Breast epithelium (tissue), 4 donors: ENCODE data around the gene P2RX5. TPM values are rescaled to one million over a fixed set of nuclear protein-coding genes. Genes with fewer than 3 reads are reported as not detected.

Source experiments
- DNase-seq, 2 donors: peaks; one replicate each; pipeline ENCODE4 v3.0.0-alpha.2; 2019; ENCODE audit warnings: low spot score in 2 of 2
- H3K27ac ChIP-seq, 2 donors: fragments of 200-600 bp; sonication (generic) in 1 of 2; one replicate each; pipeline ENCODE4 v1.5.1; 2016 to 2019; ENCODE audit warnings: mild to moderate bottlenecking in 1 of 2
- H3K27me3 ChIP-seq, 2 donors: fragments of 200-600 bp; sonication (generic) in 1 of 2; one replicate each; pipeline versions ENCODE4 v1.5.1 to v1.6.0; 2017 to 2019; ENCODE audit warnings: control low read depth in 1 of 2, mild to moderate bottlenecking in 1 of 2
- H3K36me3 ChIP-seq: fragments of 200-600 bp; one replicate; pipeline ENCODE4 v1.5.1; 2019
- H3K4me1 ChIP-seq, 2 donors: fragments of 200-600 bp; sonication (generic); one replicate each; pipeline ENCODE4 v1.5.1; 2016 to 2019; ENCODE audit warnings: control low read depth in 1 of 2
- H3K4me3 ChIP-seq, 3 donors: fragments of 200-600 bp; sonication (generic); 1 replicate in 2 of 3; 2 replicates in 1 of 3; pipeline ENCODE4 v1.5.1; 2016 to 2019; ENCODE audit warnings: mild to moderate bottlenecking in 3 of 3, moderate library complexity in 2 of 3
- H3K9me3 ChIP-seq, 2 donors: fragments of 200-600 bp; sonication (generic) in 1 of 2; one replicate each; pipeline ENCODE4 v1.5.1; 2016 to 2019; ENCODE audit warnings: control low read depth in 1 of 2
- POLR2A ChIP-seq: fragments of 450-650 bp; IDR thresholded peaks from one replicate; pipeline ENCODE4 v1.6.1; 2016; ENCODE audit warnings: antibody characterized with exemption, mild to moderate bottlenecking, moderate library complexity
- POLR2AphosphoS5 ChIP-seq, 3 donors: sonication (generic); formaldehyde crosslinking; IDR thresholded peaks; one replicate each; pipeline ENCODE4 v1.6.1; 2017; ENCODE audit warnings: antibody characterized with exemption in 3 of 3
- intact Hi-C: fragments of 100-400 bp; cut with DNase I; formaldehyde crosslinking; loops from one replicate; pipeline ENCODE4 v1.15.1; 2023; ENCODE audit warnings: low total_unique reads
- total RNA-seq, 3 donors: library from RNA; depleted of rRNA; stranded (reverse); fragments of >200 nt; gene quantifications; one replicate each; pipeline ENCODE4 v1.1.0, GENCODE V29; 2016
- TF ChIP-seq, protein P1 (sequence below), 3 donors: fragments of 450-650 bp; IDR thresholded peaks; one replicate each; pipeline ENCODE4 v1.5.1; 2016 to 2017; ENCODE audit warnings: antibody characterized with exemption in 3 of 3, mild to moderate bottlenecking in 3 of 3, moderate library complexity in 3 of 3

Gene P2RX5
- total RNA-seq, 3 donors from 2014 or later, result 0.29 to 2.0 (median 0.32) TPM

DNA sequence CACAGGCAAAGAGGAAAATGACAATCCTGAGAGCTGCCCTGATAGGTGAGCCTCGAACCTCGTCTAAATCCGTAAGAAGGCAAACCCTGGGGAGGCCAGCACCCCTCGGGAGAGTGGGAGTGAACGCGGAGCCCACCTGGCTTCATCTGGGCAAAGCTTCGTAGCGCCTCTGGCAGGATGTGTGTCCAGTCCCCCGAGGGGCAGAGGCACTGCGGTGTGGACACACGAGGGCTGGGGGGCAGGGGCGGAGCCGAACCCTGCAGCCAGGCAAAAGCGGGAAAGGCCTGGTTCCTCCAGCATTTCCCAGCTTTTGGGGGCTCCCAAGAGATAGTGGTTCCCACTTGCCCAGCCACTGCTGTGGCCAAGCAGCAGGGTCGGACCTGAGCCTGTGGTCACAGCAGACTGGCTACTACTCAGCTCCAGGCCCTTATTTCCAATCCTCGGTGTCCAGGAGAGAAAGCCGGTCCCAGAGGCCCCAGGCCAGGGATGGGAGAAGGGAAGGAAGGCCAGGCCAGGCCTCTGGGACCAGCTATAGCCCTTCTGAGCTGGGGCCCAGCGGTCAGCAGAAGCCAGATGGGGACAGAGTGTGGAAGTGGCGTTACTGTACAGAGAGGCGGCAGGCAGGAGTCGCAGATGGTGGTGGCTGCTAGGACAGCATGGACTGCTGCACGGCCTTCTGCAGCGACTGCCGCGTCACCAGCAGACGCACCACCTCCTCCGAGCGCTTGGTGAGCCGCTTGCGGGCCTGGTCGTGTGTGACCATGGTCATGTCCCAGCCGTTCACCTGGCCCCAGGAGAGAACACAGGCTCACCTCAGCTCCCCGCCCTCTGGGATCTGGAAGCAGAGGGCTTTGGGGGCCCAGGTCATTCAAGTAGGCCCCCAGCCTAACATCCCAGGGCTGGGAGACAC lies 32.6 kb downstream of the P2RX5 start:
- intact Hi-C loops, result no loop called here
- H3K4me1 ChIP-seq, result peaks cover 3 to 14% of the 10 kb centered on the region in 2 donors
- TF ChIP-seq POLR2A (no peak), POLR2AphosphoS5 (IDR thresholded peaks at IDR 0.05) (no peak)
- TF ChIP-seq, protein P1, sequence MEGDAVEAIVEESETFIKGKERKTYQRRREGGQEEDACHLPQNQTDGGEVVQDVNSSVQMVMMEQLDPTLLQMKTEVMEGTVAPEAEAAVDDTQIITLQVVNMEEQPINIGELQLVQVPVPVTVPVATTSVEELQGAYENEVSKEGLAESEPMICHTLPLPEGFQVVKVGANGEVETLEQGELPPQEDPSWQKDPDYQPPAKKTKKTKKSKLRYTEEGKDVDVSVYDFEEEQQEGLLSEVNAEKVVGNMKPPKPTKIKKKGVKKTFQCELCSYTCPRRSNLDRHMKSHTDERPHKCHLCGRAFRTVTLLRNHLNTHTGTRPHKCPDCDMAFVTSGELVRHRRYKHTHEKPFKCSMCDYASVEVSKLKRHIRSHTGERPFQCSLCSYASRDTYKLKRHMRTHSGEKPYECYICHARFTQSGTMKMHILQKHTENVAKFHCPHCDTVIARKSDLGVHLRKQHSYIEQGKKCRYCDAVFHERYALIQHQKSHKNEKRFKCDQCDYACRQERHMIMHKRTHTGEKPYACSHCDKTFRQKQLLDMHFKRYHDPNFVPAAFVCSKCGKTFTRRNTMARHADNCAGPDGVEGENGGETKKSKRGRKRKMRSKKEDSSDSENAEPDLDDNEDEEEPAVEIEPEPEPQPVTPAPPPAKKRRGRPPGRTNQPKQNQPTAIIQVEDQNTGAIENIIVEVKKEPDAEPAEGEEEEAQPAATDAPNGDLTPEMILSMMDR (IDR thresholded peaks at IDR 0.05), result no peak

DNA sequence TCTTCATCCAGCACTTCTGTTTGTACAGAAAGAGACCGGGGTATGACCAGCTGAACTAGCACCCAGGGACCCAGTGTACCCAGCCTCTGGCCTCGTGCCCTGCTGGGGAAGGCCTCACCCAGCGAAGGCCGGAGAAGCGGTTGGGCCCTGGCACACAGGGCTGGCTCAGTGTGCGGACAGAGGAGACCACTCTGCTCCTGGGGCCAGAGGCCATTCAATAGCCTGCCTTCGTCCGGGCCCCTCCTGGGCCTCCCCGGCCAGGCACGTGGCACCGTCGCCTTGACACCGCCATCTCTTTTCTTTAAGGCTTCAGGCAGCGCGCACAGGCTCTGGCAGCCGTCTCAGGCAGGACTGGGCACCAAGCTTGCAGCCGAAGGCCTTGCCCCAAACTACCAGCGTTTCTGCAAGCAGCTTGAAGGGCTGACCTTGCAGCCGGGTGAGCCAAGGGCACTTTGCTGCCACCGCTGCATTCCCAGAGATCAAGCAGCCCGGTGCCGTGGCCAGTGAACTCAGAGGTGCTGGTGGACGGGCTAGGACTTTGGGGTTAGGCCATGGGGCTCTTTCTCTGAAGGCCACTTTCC lies 35.6 kb downstream of the P2RX5 start:
- H3K4me1 ChIP-seq, result peaks cover 0 to 5% of the 10 kb centered on the region in 2 donors
- no peaks in the 10 kb centered on the region for H3K27me3 ChIP-seq
- peak overlapping the region; percentile 68 to 80 for H3K27ac ChIP-seq
- DNase-seq, result no peak
- no peaks in the 10 kb centered on the region for H3K36me3 ChIP-seq
- no peak overlapping the region for H3K4me3 ChIP-seq
- TF ChIP-seq, protein P1 (IDR thresholded peaks at IDR 0.05), result no peak
- TF ChIP-seq POLR2A (no peak), POLR2AphosphoS5 (IDR thresholded peaks at IDR 0.05) (no peak)
- H3K9me3 ChIP-seq, result no peaks in the 10 kb centered on the region
- intact Hi-C loops, result no loop called here

More for the DNA sequence above, 32.6 kb downstream of the P2RX5 start:
- no peaks in the 10 kb centered on the region for H3K36me3 ChIP-seq
- H3K9me3 ChIP-seq, result no peaks in the 10 kb centered on the region
- H3K27ac ChIP-seq, result no peak overlapping the region
- H3K27me3 ChIP-seq, result no peaks in the 10 kb centered on the region
- no peak for DNase-seq
- H3K4me3 ChIP-seq, result no peak overlapping the region

DNA sequence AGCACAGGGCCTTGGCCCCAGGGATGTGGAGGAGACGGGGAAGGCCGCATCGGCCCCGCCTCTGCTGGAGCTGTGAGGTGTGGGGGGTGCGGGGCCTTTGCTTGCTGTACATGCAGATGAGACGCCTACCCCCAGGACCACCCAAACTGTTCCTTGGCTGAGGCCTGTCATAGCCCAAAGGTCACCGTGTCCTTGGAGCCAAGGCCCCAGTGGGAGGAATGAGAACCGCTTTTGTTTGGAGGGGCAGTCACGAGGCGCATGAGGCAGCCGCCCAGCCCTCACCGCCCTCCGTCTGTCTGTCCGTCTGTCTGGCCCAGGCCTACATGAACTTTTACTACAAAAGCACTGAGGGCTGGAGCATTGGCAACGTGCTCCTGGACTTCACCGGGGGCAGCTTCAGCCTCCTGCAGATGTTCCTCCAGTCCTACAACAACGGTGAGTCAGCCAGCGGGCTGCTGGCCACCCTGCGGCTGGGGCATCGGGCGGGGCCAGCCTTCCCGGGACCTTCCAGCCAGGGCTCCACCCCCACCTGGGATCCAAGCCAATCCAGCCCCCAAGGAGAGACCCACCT lies 36.3 kb downstream of the P2RX5 start:
- TF ChIP-seq POLR2A, result no peak
- TF ChIP-seq POLR2AphosphoS5 (IDR thresholded peaks at IDR 0.05), result peak in 1 of 3 donors; percentile 46
- TF ChIP-seq, protein P1 (IDR thresholded peaks at IDR 0.05), result peak in 1 of 3 donors; percentile 22
- intact Hi-C loops, result no loop called here
- H3K4me3 ChIP-seq, result no peak overlapping the region
- H3K36me3 ChIP-seq, result no peaks in the 10 kb centered on the region
- DNase-seq, result peak; percentile 37 to 69
- no peaks in the 10 kb centered on the region for H3K9me3 ChIP-seq
- peak overlapping the region; percentile 68 to 80 for H3K27ac ChIP-seq
- no peaks in the 10 kb centered on the region for H3K27me3 ChIP-seq
- H3K4me1 ChIP-seq, result peaks cover 0 to 5% of the 10 kb centered on the region in 2 donors

DNA sequence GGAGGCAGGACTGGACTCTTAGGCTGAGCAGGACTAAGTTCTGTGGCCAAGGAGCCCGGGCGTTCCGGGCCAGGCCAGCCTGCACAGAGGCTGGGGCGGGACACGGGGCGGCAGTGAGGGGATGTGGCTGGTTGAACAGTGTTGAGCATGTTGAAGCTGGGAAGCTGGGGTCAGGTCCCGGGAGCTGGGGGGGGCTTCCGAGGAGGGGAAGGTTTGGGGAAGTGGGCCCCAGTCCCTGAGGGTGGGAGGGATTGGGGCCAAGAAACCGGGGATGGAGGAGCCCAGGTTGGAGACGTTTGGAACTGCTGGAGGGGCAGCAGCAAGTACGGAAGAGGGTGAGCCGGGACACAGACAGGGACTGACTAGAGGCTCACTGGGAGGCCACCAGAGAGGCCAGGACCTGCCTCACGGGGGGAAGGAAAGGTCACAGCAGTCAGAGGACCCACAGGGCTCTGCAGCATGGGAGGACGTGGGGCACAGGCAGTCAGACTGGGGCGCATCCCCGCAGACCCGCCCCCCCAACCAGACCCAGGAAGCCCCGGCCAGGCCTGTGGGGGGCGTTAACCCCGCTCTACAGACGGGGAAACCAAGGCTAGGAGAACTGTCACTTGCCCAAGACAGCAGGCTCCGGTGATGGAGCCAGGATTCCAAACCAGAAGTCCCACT lies 37.0 kb downstream of the P2RX5 start:
- no peak for DNase-seq
- H3K4me3 ChIP-seq, result no peak overlapping the region
- no peaks in the 10 kb centered on the region for H3K36me3 ChIP-seq
- H3K4me1 ChIP-seq, result peaks cover 0 to 5% of the 10 kb centered on the region in 2 donors
- TF ChIP-seq POLR2AphosphoS5 (IDR thresholded peaks at IDR 0.05) (no peak), POLR2A (no peak)
- TF ChIP-seq, protein P1 (IDR thresholded peaks at IDR 0.05), result no peak
- intact Hi-C loops, result no loop called here
- H3K27ac ChIP-seq, result peak overlapping the region; percentile 68 to 80
- no peaks in the 10 kb centered on the region for H3K9me3 ChIP-seq
- no peaks in the 10 kb centered on the region for H3K27me3 ChIP-seq
